ENCODE data around the gene KCNK5. TPM values are rescaled to one million over a fixed set of nuclear protein-coding genes. Genes with fewer than 3 reads are reported as not detected.
A peak's percentile ranks its signal among the peaks of the same experiment; 100 is the strongest.

KCNK5 gene
- total RNA-seq, 1 donor from 2014 or later: 10.9 TPM

DNA sequence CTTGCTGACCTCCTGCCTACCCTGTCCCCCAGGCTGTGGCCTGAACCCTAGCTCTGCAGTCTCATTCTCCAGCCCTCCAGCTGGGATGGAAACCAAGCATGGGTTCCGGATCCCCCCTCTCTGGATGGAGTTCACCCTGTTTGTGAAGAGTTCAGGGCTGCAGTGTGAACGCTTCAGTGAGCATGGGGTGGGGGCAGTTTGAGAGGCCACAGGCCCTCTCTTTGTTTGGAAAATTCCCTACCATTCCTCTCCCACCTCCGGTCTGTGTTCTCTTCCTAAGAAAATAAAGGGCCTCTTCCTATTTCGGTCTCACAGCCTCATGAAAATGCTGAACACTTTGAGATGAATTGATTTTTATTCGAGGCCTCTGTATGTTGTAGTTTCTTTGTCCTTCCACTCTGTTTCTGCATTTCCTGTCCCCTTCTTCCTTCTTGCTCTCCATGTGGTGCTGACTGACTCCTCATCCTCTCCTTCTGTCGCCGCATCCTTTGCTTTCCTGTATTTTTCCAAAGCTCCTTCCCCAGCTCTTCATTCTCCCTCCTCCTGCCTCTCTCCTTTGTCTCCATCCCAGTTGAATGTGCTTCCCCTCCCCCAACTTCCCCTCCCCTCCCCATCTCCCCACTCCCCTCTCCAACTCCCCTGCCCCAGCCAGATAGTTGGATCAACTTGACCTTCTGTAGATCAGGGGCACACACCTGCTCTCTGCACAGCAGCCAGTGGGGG is 2.4 kb upstream of the KCNK5 start:
- ATAC-seq (no peak), DNase-seq (no peak)
- Histone ChIP-seq H3K36me3 (no peaks in the 10 kb centered on the region), H3K27me3 (ENCODE audit: low read depth) (peaks cover 20% of the 10 kb centered on the region), H3K27ac (no peak overlapping the region), H3K4me3 (no peak overlapping the region), H3K4me1 (peaks cover 23% of the 10 kb centered on the region), H3K9me3 (no peaks in the 10 kb centered on the region)
- TF ChIP-seq, protein P1, sequence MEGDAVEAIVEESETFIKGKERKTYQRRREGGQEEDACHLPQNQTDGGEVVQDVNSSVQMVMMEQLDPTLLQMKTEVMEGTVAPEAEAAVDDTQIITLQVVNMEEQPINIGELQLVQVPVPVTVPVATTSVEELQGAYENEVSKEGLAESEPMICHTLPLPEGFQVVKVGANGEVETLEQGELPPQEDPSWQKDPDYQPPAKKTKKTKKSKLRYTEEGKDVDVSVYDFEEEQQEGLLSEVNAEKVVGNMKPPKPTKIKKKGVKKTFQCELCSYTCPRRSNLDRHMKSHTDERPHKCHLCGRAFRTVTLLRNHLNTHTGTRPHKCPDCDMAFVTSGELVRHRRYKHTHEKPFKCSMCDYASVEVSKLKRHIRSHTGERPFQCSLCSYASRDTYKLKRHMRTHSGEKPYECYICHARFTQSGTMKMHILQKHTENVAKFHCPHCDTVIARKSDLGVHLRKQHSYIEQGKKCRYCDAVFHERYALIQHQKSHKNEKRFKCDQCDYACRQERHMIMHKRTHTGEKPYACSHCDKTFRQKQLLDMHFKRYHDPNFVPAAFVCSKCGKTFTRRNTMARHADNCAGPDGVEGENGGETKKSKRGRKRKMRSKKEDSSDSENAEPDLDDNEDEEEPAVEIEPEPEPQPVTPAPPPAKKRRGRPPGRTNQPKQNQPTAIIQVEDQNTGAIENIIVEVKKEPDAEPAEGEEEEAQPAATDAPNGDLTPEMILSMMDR (IDR thresholded peaks at IDR 0.05): no peak
- intact Hi-C loops (cut with DNase I): no loop called here

DNA sequence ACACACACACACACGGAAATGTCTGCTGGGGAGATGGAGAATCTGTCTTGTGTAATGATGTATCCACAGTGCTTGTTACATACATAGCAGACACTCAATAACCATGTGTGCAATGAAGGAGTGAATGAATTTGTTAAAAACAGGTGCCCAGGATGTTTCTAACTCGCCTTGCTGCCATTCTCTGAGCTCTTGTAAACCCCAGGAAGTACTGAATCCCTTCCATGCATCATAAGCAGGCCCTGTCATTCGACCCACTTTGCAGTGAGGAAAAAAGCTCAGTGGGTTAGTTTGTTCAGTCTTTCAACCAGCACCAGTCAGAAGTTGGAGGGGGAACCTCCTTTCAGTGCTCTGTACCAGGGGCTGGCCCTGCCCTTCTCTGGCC is 1.4 kb upstream of the KCNK5 start:
- H3K27ac ChIP-seq: no peak overlapping the region
- intact Hi-C loops (cut with DNase I): no loop called here
- no peaks in the 10 kb centered on the region for H3K9me3 ChIP-seq
- no peak overlapping the region for H3K4me3 ChIP-seq
- DNase-seq (no peak), ATAC-seq (no peak)
- H3K36me3 ChIP-seq: no peaks in the 10 kb centered on the region
- TF ChIP-seq, protein P1 (IDR thresholded peaks at IDR 0.05): no peak
- H3K4me1 ChIP-seq: peaks cover 31% of the 10 kb centered on the region
- peaks cover 20% of the 10 kb centered on the region for H3K27me3 ChIP-seq (ENCODE audit: low read depth)

DNA sequence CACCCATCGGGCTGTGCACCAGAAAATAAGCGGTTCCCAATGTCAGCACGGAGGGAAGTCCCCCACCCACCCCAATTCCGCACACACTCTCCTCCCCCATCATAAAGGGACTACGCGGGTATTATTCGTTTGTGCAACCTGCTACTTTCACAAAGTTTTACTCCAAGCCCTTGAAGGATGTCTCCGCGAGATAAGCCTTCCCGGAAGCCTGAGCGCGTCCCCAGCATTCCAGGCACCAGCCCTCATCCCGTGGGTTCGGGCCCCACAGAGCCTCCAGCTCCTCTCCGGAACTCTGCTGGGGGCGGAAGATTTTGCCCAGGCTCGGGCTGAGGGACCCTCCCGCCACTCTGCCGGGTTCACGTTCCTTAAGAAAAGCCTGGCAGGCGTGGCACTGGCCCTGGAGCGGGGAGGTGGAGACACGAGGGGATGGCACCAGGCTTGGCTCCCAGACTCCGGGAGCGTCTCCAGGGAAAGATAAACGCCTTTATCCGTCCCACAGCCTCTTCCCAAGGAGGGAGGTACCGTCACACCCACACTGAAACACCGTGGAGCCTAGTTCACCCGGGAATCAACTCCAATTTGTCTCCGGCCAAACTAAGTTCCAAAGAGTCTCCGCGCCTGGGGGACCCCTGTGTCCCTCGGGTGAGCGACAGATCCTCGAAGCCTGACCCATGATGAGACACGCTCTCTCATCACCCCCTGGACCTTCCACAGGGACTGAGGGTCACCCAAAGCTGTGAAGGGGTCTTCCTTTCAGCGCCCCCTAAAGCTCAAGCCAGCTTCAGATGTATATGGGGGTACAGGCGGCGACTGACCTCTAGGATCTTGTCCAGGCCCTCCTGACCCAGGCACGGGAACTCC is 934 bp downstream of the KCNK5 start:
- peaks cover 53% of the 10 kb centered on the region for H3K4me1 ChIP-seq
- H3K4me3 ChIP-seq: peak overlapping the region; percentile 72
- peak overlapping the region; percentile 74 for H3K27ac ChIP-seq
- DNase-seq (no peak), ATAC-seq (no peak)
- H3K36me3 ChIP-seq: no peaks in the 10 kb centered on the region
- intact Hi-C loops (cut with DNase I): no loop called here
- no peaks in the 10 kb centered on the region for H3K9me3 ChIP-seq
- TF ChIP-seq, protein P1 (IDR thresholded peaks at IDR 0.05): no peak
- peaks cover 20% of the 10 kb centered on the region for H3K27me3 ChIP-seq (ENCODE audit: low read depth)

DNA sequence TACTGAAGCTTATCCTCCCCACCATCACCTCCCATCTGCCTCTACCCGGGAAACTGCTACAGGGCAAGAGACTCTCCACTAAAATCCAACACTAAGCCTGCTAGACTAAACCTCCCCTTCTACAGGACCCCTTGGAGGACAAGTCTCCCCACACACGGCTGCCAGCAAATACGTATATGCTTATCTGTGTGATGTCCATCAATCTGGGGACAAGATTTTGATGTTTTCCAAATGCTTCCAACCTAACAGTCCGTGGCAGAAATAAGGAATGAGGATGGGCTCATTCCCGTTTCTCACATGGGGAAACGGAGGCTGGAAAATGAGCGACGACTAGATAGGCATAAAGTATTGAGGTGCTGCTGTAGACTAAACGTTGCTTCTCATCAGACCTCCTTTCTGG is 1.8 kb downstream of the KCNK5 start:
- H3K36me3 ChIP-seq: no peaks in the 10 kb centered on the region
- ATAC-seq (no peak), DNase-seq (no peak)
- intact Hi-C loops (cut with DNase I): no loop called here
- peak overlapping the region; percentile 72 for H3K4me3 ChIP-seq
- H3K27ac ChIP-seq: peak overlapping the region; percentile 53
- H3K9me3 ChIP-seq: no peaks in the 10 kb centered on the region
- peaks cover 20% of the 10 kb centered on the region for H3K27me3 ChIP-seq (ENCODE audit: low read depth)
- peaks cover 61% of the 10 kb centered on the region for H3K4me1 ChIP-seq
- TF ChIP-seq, protein P1 (IDR thresholded peaks at IDR 0.05): no peak

DNA sequence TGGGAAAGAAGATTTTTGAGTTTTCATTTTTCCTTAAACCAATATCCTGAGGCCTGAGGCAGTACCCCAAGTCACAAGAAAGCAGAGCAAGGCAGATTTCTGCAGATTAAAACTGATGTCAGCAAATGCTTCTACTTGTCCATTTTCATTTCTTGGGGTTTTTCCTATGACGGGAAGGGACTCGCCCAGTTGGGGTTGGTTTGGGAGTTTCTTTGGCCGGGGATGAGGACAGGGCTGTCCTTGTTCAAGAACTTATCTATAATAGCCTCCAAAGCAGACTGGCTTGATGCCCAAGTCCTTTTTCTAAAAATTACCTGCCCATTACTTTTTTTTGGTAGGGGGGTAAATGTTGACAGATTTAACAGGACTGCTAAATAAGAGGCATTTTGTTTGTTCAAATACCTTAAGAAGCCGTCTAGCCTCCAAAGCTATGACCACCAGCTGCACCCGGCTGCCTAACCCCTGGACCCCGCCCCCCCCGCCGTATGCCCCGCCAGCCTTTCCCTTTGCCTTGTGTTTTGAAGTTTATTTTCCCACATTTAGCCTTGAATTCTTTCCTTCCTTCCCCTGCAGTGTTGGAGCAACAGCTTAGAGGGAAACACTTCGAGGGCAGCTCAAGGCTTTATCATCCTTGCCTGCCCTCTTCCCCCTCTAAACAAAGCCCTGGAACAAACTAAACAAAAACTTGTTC is 2.5 kb downstream of the KCNK5 start:
- Histone ChIP-seq H3K4me3 (peak overlapping the region; percentile 72), H3K4me1 (peaks cover 68% of the 10 kb centered on the region), H3K36me3 (no peaks in the 10 kb centered on the region), H3K27ac (peak overlapping the region; percentile 56), H3K9me3 (no peaks in the 10 kb centered on the region), H3K27me3 (ENCODE audit: low read depth) (peaks cover 20% of the 10 kb centered on the region)
- TF ChIP-seq, protein P1 (IDR thresholded peaks at IDR 0.05): no peak
- ATAC-seq (no peak), DNase-seq (no peak)
- intact Hi-C loops (cut with DNase I): no loop called here

Measured in lower lobe of right lung (tissue), 2 donors.